Right ventricle myocardium superior (tissue), 1 donor: Measurements from ENCODE around the gene KRT38. TPM values are rescaled to one million over a fixed set of nuclear protein-coding genes. Genes with fewer than 3 reads are reported as not detected.

ENCODE experiments used
- total RNA-seq: library from RNA; stranded (reverse); fragmentation: NEBNext Ultra II Directional; extraction: Animal tissue kit (Norgen Biotek cat#: 25700); gene quantifications from one replicate; pipeline ENCODE4 v1.2.1, GENCODE V29; 2021
- donor health status: DM: no; HTN: yes; CAD: no; lungs with severe emphysema.

The KRT38 gene
- total RNA-seq, 1 donor from 2014 or later: not detected

Other genes starting within 250 kb of the KRT38 start
- not detected for gene KRTAP9-2, start 214.3 kb downstream of the KRT38 start, total RNA-seq
- gene KRTAP9-3, start 208.5 kb downstream of the KRT38 start, total RNA-seq: not detected
- not detected for gene KRTAP9-8, start 203.0 kb downstream of the KRT38 start, total RNA-seq
- gene KRTAP9-4, start 191.3 kb downstream of the KRT38 start, total RNA-seq: not detected
- not detected for gene KRTAP9-9, start 185.6 kb downstream of the KRT38 start, total RNA-seq
- not detected for gene KRTAP9-6, start 175.6 kb downstream of the KRT38 start, total RNA-seq
- not detected for gene KRTAP9-7, start 165.3 kb downstream of the KRT38 start, total RNA-seq
- gene KRTAP29-1, start 138.1 kb downstream of the KRT38 start, total RNA-seq: not detected
- gene KRTAP16-1, start 131.7 kb downstream of the KRT38 start, total RNA-seq: not detected
- not detected for gene KRTAP17-1, start 125.3 kb downstream of the KRT38 start, total RNA-seq
- not detected for gene KRT33A, start 90.2 kb downstream of the KRT38 start, total RNA-seq
- gene KRT33B, start 71.2 kb downstream of the KRT38 start, total RNA-seq: not detected
- gene KRT34, start 58.7 kb downstream of the KRT38 start, total RNA-seq: not detected
- gene KRT31, start 43.4 kb downstream of the KRT38 start, total RNA-seq: not detected
- not detected for gene KRT37, start 16.4 kb downstream of the KRT38 start, total RNA-seq
- gene KRT32, start 26.4 kb upstream of the KRT38 start, total RNA-seq: not detected
- gene KRT35, start 40.2 kb upstream of the KRT38 start, total RNA-seq: not detected
- gene KRT36, start 48.9 kb upstream of the KRT38 start, total RNA-seq: not detected
- not detected for gene KRT13, start 64.6 kb upstream of the KRT38 start, total RNA-seq
- gene KRT15, start 77.9 kb upstream of the KRT38 start, total RNA-seq: not detected
- 0.46 TPM for gene KRT19, start 87.3 kb upstream of the KRT38 start, total RNA-seq
- not detected for gene KRT9, start 131.1 kb upstream of the KRT38 start, total RNA-seq
- gene KRT14, start 145.9 kb upstream of the KRT38 start, total RNA-seq: not detected
- gene KRT16, start 171.8 kb upstream of the KRT38 start, total RNA-seq: not detected
- gene KRT17, start 183.6 kb upstream of the KRT38 start, total RNA-seq: not detected
- 1,143 TPM for gene EIF1, start 247.9 kb upstream of the KRT38 start, total RNA-seq